HCT116 (cell line): ENCODE results near the gene LIMK2.
A peak's percentile ranks its signal among the peaks of the same experiment; 100 is the strongest.

Source experiments
- CTCF ChIP-seq, 3 experiments: fragments of 200-600 bp in 1 of 3; sonication (generic) in 1 of 3; IDR thresholded peaks in 2 of 3; conservative IDR thresholded peaks in 1 of 3; 2 replicates each; pipeline ENCODE4 v1.5.1; 2012 to 2017; ENCODE audit warnings: low read depth in 2 of 3, low read length in 2 of 3, antibody characterized with exemption in 1 of 3, borderline replicate concordance in 1 of 3, control low read depth in 1 of 3, mild to moderate bottlenecking in 1 of 3, mixed read lengths in 1 of 3, mixed run types in 1 of 3, moderate library complexity in 1 of 3; ENCODE audit not compliant: insufficient read depth in 1 of 3
- EZH2 ChIP-seq: fragments of 200-600 bp; sonication (generic); IDR thresholded peaks from 2 replicates; pipeline ENCODE4 v1.6.1; 2017; ENCODE audit warnings: antibody characterized with exemption, mixed run types
- JUND ChIP-seq: IDR thresholded peaks from 2 replicates; pipeline ENCODE4 v1.6.1; 2012
- POLR2A ChIP-seq: IDR thresholded peaks from 2 replicates; pipeline ENCODE4 v1.7.0; 2011; ENCODE audit warnings: borderline replicate concordance; ENCODE audit not compliant: insufficient read depth, insufficient read length; ENCODE audit errors: extremely low read depth
- POLR2AphosphoS5 ChIP-seq: IDR thresholded peaks from 2 replicates; pipeline ENCODE4 v1.6.1; 2011; ENCODE audit warnings: mild to moderate bottlenecking, low read depth, low read length, moderate library complexity
- SP1 ChIP-seq: IDR thresholded peaks from 2 replicates; pipeline ENCODE4 v1.6.1; 2012; ENCODE audit warnings: low read depth
- TCF7L2 ChIP-seq: IDR thresholded peaks from 2 replicates; pipeline ENCODE4 v1.7.0; 2011; ENCODE audit warnings: borderline replicate concordance, inconsistent platforms; ENCODE audit not compliant: insufficient read depth, insufficient read length; ENCODE audit errors: extremely low read depth
- ZNF274 ChIP-seq: fragments of 200-500 bp; sonication (Bioruptor generic); IDR thresholded peaks from 2 replicates; pipeline ENCODE4 v1.6.1; 2014; ENCODE audit warnings: mild to moderate bottlenecking, low read depth, low read length, inconsistent platforms

DNA sequence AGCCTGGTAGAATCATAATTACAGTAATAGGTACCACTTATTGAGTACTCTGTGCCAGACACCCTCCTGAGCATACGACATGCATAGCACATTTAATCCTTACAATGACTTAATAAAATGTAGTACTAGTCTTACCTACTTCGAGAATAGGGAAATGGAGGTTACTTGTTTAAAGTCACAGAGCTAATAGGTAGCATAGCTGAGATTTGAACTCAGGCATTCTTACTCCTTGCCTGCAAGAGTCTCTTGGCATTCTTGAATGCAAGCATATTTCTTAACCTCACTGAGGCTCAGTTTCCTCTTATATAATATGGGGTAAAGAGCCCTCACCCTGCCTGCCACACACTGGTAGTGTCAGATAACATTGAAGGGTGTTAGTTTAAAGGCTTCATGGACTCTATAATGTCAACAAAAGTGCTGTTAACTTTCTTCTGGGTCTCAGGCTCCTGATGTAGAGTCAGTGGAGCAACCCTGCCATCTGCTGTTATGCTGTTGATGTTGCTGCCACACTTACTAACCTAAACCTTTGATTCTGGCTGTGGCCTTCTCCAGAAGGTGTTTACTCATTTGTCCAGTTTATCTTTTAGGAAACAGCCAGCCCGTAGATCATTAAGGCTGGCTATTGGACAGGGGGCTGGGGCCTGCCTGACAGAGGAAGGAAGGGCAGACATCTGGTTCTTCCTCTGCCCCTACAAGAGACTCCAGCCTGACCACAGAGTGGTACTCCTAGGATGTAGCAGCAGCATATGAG lies 18.9 kb downstream of the LIMK2 start:
- peak; percentile 34 to 45 (median 43); a peak in 4 of 6 replicates for TF ChIP-seq CTCF (IDR thresholded peaks at IDR 0.05 in 2 of 3, conservative IDR thresholded peaks at IDR 0.05 in 1 of 3; ENCODE audit: borderline replicate concordance in 1 of 3, insufficient read depth in 1 of 3, low read depth in 2 of 3, low read length in 2 of 3)
- no peak for TF ChIP-seq ZNF274
- no peak for TF ChIP-seq SP1
- no peak for TF ChIP-seq POLR2A
- TF ChIP-seq EZH2: no peak
- no peak for TF ChIP-seq POLR2AphosphoS5
- TF ChIP-seq TCF7L2: no peak
- TF ChIP-seq JUND: no peak
